Gastroesophageal sphincter (tissue), 3 donors: ENCODE results near the gene APLP2.

Source experiments
- CTCF ChIP-seq, 4 experiments: fragments of 200-600 bp in 2 of 4; fragments of 450-650 bp in 2 of 4; sonication (generic) in 1 of 4; IDR thresholded peaks; one replicate each; pipeline ENCODE4 v1.5.1; 2017 to 2019; ENCODE audit warnings: antibody characterized with exemption in 4 of 4, mild to moderate bottlenecking in 2 of 4, moderate library complexity in 2 of 4
- EP300 ChIP-seq: sonication (generic); formaldehyde crosslinking; IDR thresholded peaks from one replicate; pipeline ENCODE4 v1.6.1; 2017; ENCODE audit warnings: antibody characterized with exemption, mild to moderate bottlenecking
- POLR2A ChIP-seq, 2 donors: fragments of 450-650 bp; IDR thresholded peaks; one replicate each; pipeline ENCODE4 v1.6.1; 2017; ENCODE audit warnings: antibody characterized with exemption in 2 of 2, mild to moderate bottlenecking in 2 of 2, moderate library complexity in 1 of 2
- POLR2AphosphoS5 ChIP-seq: sonication (generic); formaldehyde crosslinking; IDR thresholded peaks from one replicate; pipeline ENCODE4 v1.6.1; 2017; ENCODE audit warnings: antibody characterized with exemption

GRCh38 chr11:130051082-130051481, 18.6 kb upstream of the APLP2 start:
- no peak for TF ChIP-seq POLR2AphosphoS5
- no peak for TF ChIP-seq CTCF (IDR thresholded peaks at IDR 0.05)
- TF ChIP-seq POLR2A (IDR thresholded peaks at IDR 0.05), result no peak
- no peak for TF ChIP-seq EP300
